Activated naive CD4-positive, alpha-beta T cell treated with anti-CD3 and anti-CD28 coated beads, Interleukin-2, amount 50 U/mL, for 16 hours (primary cell): ENCODE data around the gene NEDD4L.

Experiments used
- DNase-seq: peaks from one replicate; pipeline ENCODE4 v3.0.0-alpha.2; 2020

Gene NEDD4L

DNA sequence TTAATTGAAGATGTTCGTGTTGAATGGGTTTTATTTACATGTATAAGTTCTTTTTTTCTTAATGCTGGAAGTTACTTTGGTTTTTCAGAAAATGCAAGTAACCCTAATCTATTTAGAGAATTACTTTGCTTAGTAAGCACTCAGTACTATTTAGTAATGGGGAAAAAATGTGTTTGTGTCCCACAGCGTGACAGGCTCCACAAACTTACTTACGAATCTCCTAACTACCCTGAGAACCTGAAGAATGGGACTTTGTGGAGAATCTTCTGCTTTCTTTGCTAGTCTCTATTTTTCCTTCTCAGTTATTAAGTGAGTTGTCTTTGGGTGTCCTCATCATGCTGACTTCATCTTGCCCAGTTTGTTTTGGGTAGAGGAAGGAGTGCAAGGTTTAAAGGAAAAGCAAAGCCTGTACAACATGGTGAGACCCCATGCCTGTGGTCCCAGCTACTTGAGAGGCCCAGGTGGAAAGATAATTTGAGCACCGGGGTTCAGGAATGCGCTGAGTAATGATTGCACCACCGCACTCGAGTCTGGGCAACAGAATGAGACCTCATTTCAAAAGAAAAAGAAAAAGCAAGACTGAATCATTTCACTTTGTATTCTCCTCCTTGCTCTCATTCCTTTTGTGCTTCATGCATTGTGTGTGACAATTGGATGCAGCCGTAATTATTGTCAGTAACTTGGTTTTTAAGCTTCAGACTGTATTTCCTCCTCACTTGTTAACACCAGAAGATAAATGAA is 10.2 kb downstream of the NEDD4L start:
- no peak for DNase-seq

DNA sequence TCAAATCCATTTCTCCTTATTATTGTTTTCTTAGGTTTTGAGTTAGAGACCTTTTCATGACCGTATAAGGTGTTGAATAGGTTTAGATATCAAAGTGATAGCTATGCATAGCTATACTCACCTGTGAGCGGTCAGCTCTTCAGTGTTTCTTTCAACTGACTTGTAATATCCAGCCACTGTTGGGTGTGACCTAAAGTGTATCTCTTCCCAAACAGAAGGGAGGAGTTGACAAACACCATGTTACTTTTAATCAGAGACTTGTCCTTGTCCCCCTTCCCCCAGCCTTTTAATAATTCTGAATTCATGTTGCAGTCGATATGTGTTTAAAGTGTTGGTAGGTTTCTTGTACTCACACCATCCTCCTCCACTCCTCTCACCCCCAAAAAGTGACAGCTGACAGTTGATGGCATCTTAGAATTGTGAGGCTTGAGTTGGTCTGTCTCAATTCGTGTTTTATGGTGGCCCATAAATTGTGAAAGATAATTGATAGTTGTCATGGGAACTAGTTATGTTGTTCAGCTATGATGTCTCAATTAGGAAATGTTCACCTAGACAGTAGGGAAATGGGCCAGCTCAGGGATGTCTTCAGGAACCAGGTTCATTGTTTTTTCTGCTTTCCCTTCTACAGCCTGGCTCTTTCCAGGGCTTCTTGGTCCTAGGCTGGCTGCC is 12.0 kb downstream of the NEDD4L start:
- no peak for DNase-seq

DNA sequence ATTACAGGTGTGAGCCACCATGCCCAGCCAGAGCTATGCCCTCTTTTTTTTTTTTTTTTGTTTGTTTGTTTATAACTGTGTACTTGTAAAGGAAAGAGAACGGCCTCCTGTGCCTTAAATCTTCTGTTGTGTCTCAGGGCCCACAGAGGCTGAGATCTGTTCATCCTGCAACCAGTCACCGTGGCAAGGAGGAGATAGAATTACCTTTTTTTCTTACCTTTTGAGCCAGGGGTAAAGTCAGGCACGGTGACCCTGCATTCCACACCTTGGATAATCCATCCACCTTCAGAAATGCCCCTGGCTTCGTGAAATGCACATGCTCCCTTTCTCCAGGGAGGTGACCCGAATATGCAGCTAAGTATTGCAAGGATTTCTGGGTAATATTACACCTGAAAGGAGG is 12.8 kb downstream of the NEDD4L start:
- no peak for DNase-seq

DNA sequence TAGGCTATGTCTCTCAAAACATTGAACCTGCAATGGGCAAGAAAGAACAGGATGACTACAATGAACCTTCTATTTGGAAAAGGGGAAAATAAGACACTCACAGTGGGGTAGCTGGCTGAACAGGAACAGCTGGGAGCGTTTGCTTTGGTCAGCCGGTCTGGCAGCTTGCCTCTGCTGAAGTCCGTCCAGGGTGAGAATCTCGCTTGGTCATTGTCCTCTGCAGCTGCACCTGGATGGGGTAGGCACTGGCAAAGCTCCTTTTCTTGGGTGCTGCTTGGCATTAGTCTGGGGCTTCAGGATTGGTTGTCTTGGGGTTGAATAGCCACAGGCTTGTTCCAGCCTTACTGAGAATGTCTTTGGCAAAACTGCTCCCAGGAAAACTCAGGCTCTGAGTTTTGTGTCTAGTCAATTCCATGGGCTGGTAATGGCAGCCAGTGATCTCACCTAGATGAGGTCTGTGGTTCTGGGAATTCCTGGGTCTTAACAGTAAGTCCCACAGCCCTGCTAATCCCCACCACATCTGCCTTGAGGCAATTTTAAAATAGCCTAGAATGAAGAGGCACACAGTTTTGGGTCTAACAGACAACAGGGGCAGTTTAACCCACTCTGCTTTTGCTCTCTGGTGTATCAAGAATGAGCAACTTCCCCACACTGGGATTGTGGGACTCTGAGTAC is 13.4 kb downstream of the NEDD4L start:
- no peak for DNase-seq

DNA sequence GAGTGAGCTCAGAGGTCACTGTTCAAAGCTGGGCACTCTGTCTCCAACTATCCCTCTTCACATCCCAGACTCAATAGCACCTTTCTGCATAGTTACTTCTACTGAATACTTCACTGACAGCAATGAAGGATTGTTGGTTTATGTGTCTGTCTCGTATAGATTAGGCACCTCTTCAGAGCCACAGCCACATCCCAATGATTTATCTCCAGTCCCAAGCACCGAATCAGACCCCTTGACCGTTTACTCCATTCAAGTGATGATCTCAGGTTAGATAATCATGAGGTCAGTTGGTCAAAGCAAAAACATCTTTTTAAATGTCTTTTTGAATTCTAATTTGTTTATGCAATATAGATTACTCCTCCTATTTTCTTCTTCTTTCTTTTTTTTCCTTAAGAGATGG is 14.7 kb downstream of the NEDD4L start:
- DNase-seq, result no peak

DNA sequence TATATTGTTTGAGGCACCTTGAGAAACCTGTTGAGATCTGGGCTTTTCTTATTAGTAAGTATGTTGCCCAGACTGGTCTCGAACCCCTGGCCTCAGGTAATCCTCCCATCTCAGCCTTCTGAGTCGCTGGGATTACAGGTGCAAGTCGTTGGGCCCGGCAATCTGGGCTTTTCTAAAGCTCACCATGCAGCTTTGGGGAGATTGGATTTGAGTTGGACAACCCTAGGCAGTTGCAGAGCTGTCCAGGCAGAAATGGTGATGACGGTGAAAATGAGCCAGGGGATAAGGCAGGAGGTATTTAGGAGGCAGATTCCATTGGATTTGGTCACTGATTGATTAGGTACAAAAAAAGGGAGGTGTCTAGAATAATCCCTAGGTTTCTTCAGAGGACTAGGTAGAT is 16.2 kb downstream of the NEDD4L start:
- no peak for DNase-seq

DNA sequence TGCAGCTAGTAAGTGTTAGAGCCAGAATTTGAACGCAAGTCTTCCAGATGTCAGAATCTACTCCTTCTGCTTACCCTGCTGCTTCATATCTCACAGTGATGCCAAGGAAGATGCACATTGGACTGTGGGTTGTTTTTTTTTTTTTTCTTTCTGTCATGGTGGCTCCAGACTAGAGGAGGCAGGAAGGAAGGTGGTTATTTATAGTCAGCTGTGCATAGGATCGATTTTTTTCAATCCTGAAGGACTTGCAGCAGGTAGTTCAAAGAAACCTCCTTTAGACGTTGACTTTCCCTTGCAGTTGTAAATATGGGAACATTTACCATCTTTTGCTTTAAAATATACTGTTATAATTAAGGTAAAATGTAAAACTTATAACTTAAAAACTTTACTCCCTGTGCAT is 17.3 kb downstream of the NEDD4L start:
- DNase-seq, result no peak

DNA sequence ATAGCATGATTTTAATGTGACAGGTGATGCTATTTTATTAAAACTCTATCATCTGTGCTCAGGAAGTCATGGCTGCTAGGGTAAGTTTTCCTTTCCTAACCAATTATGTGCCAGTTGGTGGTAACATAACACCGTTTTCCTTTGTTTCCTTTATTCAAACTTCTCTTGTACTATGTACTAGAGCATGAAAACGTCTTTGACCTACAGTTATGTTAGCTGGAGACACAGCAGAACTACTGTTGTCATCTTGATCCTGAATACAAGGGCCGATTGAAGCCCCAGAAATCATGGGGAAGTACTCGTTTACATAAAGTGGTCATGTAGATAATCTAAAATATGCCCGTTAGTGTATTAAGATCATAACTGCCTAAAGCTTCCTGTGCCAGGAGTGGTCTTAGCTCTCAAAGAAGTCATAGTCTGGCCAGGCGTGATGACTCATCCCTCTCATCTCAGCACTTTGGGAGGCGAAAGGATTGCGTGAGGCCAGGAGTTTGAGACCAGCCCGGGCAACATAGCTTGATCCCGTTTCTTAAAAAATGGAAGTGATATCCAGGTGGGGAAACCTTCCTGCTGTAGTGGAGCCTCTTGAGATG is 20.5 kb downstream of the NEDD4L start:
- DNase-seq, result no peak

DNA sequence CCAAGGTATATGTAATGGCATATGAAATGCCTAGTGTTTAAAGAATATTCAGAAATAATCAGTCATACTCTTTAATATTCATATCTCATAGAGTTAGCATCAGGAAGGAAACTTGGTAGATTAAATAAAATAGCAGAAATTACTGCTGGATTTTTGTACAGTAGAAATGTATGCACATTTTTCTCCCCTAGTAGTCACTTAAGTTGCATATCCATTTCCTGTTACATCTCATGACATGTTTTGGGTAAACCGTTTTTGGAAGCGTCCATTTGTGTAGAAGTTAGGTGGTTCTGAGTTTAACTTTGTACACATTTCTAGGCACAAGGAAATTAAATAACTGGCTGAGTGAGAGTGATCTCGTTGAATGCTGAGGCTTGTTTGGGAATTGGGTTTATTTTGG is 21.9 kb downstream of the NEDD4L start:
- DNase-seq, result no peak

DNA sequence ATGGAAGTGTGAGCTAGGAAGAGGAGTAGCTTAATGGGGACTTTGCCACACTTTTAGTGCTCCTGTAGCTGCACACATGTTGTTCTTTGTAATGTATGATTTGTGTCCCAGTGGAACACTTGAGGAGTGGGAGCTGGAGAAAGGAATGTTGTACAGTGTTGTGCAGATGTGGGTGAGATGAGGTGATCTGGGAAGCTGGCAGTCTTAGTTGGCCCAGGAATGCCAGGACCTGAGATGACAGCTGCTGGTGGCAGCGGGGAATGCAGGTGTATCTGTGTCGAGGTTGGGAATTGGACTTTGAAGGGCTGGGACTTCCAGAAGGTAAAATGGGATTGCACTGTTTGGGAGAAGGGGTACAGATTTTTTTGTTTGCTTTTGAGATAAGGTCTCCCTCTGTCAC is 23.6 kb downstream of the NEDD4L start:
- no peak for DNase-seq

DNA sequence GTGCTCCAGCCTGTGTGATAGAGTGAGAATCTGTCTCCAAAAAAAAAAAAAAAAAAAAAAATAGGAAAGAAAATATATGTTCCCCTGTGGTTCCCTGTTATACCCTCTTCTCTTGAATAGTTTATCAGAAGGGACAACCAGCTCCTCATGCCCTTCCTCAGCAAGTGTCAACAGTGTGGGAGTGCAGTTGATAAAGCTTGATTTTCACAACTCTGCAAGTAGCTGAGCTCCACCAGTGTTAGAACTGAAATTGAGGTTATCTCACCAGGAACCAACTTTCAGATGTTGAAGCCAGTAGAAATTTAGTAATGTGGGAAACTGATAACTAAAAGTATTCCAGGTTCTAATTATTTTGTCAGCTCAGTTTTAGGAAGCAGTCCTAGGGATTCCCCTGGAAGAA is 25.1 kb downstream of the NEDD4L start:
- DNase-seq, result no peak

DNA sequence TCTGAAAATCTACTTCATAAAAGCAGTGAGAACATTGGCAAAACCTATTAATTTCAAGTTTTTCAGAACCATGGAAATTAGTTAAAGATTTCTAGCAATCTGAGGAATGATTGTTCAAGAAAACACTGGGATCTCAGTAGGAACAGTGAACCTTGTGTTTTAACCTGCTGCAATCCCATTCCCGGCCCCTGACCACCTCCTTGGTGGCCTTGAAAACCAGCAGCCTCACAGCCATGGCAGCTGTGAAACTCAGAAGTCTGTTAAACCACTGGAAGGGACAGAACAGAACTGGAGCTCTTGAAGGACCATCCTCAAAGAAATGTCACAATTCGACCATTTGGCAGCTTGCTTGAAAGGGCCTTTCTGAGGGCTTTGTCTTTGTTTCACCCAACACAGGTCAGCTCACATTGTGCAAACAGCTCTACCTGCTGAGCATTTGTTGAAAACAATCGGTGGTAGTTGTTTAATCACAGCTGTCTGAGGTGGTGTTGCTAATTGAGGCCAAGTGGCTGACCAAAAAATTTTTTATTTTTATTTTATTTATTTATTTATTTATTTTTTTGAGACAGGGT is 25.8 kb downstream of the NEDD4L start:
- no peak for DNase-seq

DNA sequence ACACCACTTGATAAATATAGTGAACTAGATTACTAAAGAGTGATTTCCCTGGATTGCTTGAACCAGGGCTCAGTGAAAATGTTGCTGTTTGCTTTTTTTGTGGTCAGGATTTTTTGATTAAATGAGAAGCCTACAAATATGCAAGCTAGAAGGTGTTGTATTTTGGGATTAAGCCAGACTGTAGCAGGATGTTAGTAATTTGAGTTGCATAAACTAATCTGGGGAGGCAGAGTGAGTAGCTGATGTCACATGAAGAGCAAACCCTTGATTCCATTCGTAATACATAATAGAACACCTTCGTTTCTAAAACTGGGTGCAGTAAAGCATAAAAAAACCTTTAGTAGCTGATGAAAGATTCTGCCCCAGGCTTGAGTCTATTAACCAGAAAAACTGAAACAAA is 32.0 kb downstream of the NEDD4L start:
- no peak for DNase-seq

DNA sequence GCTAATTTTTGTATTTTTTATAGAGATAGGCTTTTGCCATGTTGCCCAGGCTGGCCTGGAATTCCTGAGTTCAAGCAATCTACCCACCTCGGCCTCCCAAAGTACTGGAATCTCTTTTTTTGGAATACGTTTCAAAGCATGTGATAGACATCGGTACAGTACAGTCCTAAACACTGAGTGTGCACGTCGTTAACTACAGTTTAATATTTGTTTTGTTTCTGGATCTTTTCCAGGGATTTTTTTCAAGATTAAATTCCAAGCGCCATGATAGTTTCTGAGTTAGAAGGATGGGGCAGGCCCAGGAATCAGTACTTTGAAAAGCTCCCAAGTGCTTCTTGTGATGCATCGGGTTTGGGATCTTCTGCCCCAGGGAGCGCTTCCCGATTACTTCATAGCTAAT is 33.3 kb downstream of the NEDD4L start:
- DNase-seq, result no peak

DNA sequence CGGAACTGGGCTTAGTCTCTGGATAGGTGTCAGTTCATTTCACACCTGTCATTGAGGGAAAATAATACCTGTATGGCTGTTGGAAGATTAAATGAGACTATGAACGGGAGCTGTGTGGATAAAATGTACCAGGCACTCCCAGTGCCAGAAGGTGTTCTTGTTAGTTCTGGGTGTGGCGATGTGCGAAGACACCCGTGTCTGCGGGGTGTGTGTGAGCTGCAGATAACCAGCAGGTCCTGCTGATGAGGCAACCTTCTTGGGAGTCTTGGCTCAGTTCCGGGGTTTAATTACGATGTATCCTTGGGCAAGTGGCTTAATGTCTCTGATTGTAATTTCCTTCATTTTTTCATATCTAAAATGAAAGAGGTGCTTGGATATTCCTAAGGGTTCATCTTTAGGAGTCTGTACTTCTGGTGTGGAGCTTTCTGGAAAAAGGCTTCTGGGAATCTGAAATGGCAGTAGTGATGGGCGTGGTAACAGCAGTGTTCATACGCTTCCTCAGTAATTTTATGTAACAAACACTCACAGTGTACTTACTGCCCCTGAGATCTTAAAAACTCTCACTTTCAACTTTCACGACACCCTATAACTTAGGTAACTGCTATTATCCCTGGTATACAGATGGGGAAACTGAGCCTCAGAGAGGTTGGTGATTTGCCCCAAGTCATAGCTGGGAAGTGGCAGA is 35.0 kb downstream of the NEDD4L start:
- no peak for DNase-seq

DNA sequence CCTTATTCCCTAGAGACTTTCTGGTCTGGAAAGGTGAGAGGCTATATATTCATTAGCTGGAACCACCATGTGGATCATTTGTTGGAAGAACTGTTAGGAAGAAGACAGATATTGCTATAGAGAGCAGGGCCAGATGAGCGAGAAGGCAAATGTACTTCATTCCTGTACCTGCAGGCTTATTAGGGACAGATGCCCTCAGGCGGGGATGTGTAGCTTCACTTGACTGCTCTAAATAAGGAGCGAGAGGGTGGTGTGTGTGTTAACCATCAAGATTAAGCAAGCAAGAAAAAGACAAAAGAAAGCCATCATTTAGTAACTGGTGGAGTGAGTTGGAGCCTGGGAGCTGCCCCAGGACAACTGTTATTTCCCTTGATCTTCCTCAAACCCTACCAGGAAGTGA is 36.4 kb downstream of the NEDD4L start:
- DNase-seq, result no peak

DNA sequence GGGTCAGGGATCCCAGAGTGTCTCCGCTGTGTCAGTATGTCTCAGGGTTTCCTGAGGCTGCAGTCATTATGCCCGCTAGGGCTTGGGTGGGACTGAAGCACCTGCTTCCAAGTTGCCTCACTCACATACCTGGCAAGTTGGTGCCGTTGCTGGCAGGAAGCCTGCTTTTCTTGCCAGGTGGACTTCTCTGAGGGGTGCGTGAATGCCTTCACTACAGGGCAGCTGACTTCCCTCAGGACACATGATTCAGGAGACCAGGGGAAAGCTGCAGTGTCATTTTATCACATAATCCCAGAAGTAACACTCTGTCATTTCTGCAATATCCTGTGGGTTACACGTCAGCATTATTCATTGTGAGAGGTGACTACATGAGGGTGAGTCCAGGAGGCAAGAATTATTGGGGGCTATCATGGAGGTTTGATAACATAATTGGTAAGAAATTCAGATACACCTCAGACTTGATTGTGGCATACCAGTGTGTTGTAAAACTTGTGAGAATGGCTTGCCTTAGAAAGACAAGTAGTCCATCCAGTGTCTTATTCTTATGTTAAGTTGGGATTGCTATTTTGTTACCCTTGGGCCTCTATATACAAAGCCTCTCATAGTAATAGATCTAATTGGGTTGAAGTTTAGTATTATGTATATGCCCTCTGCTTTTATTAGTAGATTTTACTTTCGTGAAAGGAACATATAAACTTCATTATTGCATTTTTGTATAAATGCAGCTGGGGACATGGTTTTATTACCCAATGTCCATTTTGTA is 44.1 kb downstream of the NEDD4L start:
- DNase-seq, result no peak

DNA sequence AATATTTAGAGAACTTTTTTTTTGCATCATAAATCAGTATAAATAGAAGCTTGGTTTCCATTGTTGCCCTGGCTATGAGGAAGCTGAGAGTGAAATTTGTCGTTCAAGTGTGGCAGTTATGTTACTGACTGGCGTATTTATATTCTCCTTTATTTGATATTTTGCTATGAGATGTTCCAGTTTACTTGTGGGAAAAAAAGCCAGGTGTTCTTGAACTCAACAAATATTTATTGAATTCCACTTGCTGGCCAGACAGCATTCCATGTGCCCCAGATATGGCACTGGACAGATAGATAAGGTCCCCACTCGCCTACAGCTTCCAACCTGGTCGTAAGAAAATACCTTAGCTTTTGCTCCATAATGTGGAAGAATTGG is 44.7 kb downstream of the NEDD4L start:
- no peak for DNase-seq

DNA sequence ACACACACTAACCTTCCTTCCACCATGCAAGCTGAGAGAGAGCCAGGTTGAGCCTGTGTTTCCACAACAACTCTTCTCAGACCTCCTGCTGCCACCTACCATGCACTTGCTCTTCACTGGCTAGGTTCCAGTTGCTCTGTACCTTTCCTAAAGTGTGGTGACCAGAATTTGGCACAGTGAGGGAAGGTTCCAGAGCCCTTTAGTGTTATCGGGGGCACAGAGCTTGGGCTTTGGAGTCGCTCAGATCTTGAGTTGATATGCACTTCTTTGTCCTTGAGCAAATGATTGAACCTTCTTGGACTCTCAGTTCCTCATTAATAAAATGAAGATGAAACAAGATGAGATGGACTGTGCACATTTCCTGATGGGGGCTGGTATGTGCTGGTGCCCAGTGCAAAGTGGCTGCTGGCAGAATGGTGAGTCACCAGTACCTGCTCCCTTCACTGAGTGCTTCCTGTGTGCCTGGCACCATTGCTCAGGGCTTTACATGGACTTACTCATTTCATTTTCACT is 47.1 kb downstream of the NEDD4L start:
- no peak for DNase-seq

DNA sequence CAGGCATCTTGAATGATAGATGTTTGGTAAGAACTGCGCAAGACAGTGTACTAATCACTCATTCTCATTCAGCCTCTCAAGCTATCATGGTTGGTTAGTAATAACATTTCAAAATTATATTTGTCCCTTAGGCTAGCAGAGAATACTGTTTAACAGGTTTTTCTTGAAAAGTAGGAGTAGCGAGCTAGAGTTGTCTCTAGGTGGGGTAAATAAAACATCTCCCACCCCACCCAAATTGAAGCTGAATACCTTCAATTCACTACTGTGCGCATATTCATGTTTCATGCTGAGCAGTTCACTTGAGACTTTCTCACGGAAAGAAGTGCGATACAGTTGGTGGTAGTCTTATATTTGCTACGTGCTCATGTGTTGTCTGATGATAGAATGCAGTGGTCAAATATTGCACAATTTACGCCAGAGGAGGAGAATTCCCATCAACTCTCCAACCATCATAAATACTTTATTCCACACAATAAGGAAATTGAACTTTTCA is 49.3 kb downstream of the NEDD4L start:
- DNase-seq, result no peak

DNA sequence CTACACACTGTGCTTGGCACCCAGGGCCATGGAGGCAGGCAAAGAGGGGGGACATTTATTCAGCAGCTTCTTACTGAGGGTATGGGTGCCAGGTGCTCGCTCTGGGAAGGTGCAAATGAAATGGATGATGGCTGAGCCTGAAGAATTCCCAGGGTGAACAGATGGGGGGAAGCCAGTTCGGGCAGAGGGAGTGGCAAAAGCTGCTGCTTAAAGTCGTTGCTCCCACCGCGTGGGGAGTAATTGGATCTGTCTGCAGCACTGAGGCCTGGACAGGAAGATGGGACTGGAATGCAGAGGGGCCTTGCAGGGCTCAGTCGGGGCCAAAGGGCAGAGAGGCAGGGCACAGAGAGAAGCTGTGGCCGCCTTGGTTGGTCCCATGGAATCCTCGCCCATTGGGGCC is 51.2 kb downstream of the NEDD4L start:
- DNase-seq, result no peak

DNA sequence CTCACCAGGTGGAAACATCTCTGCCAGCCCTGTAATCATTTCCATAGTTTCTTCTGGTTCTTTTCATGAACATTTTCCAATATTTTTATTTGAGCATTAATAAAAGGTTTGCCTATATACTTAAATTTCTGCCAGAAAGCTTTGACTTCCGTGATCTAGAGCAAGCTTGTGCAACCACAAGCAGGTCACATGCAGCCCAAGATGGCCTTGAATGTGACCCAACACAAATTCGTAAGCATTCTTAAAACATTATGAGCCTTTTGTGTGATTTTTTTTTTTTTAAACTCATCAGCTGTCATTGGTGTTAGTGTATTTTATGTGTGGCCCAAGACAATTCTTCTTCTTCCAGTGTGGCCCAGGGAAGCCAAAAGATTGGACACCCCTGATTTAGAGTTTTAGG is 51.6 kb downstream of the NEDD4L start:
- no peak for DNase-seq
